Spinal cord (tissue), 10 donors: ENCODE results near the gene CHD3. TPM values are rescaled to one million over a fixed set of nuclear protein-coding genes. Genes with fewer than 3 reads are reported as not detected.

Experiments
- DNase-seq, 6 donors: peaks; one replicate each; pipeline versions ENCODE4 v3.0.0 to v3.0.0-alpha.2; 2013 to 2015; ENCODE audit warnings: low spot score in 6 of 6, low read depth in 4 of 6
- H3K27ac ChIP-seq: one replicate; pipeline ENCODE4 v1.5.1; 2013; ENCODE audit warnings: low read depth, low read length, control low read depth
- H3K27me3 ChIP-seq: one replicate; pipeline ENCODE4 v1.6.1; 2013; ENCODE audit warnings: low read length; ENCODE audit not compliant: control insufficient read depth, insufficient read depth
- H3K36me3 ChIP-seq: one replicate; pipeline ENCODE4 v1.6.1; 2013; ENCODE audit warnings: low read length; ENCODE audit not compliant: control insufficient read depth, insufficient read depth
- H3K4me1 ChIP-seq: one replicate; pipeline ENCODE4 v1.6.1; 2013; ENCODE audit warnings: low read length; ENCODE audit not compliant: control insufficient read depth, insufficient read depth
- H3K4me3 ChIP-seq: one replicate; pipeline ENCODE4 v1.5.1; 2013; ENCODE audit warnings: low read depth, low read length, control low read depth
- H3K9me3 ChIP-seq: one replicate; pipeline ENCODE4 v1.6.1; 2013; ENCODE audit warnings: low read length; ENCODE audit not compliant: control insufficient read depth, insufficient read depth
- WGBS: methylation state at CpG from one replicate; pipeline ENCODE4 v1.1.5; 2013; ENCODE audit warnings: missing lambda C conversion rate; ENCODE audit not compliant: insufficient coverage; 5-methylcytosine and 5-hydroxymethylcytosine counted together
- polyA plus RNA-seq, 2 donors: library from polyadenylated mRNA; unstranded; fragments of 120-200 nt; gene quantifications; one replicate each; pipeline ENCODE4 v1.2.1, GENCODE V29; 2013; ENCODE audit not compliant: insufficient read length in 2 of 2
- total RNA-seq, 2 donors: library from RNA; depleted of rRNA in 1 of 2; stranded (reverse); fragments of 120-200 nt in 1 of 2; fragments of >200 nt in 1 of 2; gene quantifications; one replicate each; pipeline versions ENCODE4 v1.2.3 to v1.2.4, GENCODE V29; 2013 to 2014
- donor health status: healthy.

CHD3 gene
- total and polyA plus RNA-seq, 4 donors: 87.0 to 188 (median 127) TPM

DNA sequence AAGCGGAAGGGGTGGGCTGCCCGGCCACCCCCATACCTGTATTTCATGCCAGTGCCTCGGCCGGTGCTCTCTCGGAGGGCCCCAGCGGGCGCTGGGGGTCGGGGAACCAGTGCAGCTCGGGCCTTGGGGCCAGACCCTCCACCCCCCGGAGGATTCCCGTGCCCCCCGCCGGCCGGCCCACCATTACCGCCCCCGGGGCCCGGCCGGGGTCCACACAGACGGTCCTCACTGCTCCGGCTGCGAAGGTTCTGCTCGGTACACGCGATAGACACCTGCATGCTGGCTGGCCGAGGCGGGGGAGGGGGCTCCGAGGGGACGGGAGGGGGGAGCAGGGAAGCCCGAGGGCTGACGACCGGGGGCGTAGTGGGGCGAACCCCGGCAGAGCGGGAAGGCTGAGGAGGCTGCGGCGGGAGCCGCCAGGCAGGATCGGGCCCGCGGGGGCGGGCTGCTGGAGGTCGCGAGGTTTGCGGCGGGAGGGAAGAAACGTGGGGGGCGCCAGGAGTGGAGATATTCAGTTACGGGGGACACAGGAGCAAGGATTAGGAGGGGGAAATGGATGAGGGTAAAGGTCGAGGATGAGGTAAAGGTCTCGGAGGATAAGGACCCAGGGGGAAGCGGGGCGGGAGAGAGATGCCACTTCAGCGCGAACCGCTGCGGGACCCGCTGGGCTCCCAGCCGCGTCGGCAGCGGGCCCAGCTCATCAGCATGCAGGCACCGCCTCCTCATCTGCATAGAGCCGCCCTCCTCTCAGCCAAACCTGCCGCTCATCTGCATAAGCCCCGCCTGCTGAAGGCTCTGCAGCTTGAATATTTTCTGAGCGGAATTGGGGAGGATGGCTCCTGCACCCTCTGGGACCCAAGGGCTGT, 40.8 kb downstream of the CHD3 start, which contains the start of gene KCNAB3:
TSS of gene KCNAB3 (minus strand) at position 699 of the 866 bp plus-strand sequence. CDS start at position 278, 421 bp downstream.
- H3K27me3 ChIP-seq: no peaks in the 10 kb centered on the region
- WGBS: 5% methylated on average over 64 of the region's 67 CpGs
- H3K4me3 ChIP-seq: peak within 1 kb of the TSS; percentile 47
- H3K9me3 ChIP-seq: no peaks in the 10 kb centered on the region
- peaks cover 44% of the 10 kb centered on the region for H3K4me1 ChIP-seq
- peak in 2 of 6 donors; percentile 92 to 94 for DNase-seq
- H3K36me3 ChIP-seq: peaks cover 3% of the 10 kb centered on the region
- H3K27ac ChIP-seq: no peak within 1 kb of the TSS

DNA sequence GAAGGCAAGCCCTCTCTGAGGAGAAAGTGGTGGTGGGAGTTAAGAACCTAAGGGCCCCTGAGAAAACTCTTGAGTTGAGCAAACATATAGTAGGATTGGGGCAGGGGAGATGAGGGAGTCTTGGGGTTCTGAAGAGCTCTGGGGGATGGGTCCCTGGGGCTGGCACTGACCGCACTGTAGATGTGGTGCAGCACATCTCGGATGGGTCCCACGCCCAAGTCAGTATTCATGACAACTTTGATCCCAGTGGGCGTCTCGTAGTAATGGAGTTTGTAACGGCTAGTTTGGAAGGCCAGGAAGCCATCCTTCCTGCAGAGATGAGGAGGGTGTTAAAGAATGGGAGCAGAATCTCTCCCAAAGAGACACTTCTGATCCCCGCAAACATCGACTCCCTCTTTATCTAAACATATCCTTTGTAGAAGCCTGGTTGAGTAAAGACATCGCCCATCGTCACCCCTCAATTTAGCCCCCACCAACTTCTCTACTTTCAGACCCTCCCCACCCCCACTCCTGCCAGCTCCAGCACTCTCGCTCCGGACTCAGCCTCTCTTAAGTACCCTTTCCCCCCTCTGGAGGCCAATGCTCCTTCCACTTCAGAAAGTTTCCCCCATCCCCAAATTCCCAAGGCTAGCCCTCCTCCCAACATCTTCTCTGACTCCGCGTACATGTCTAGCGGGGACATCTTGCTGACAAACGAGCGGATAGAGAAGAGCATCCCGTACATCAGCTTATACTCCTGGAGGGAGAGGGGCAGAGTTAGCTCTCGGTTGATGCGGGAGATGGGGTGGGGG, 42.4 kb downstream of the CHD3 start:
- H3K4me1 ChIP-seq: peaks cover 48% of the 10 kb centered on the region
- WGBS: 46% methylated on average over 15 of the region's 20 CpGs

GRCh38 chr17:7931709-7932482, 43.3 kb downstream of the CHD3 start, which contains the start of the genes CNTROB and TRAPPC1:
TSS of gene CNTROB (plus strand) at chr17:7932206. CDS start at chr17:7933080, 874 bp downstream.
TSS of gene TRAPPC1 (minus strand) at chr17:7931946. CDS start at chr17:7931829, 117 bp downstream.
- WGBS: under 1% methylated on average over 52 of the region's 55 CpGs
- peak within 1 kb of the TSS; percentile 91 for H3K4me3 ChIP-seq
- no peaks in the 10 kb centered on the region for H3K27me3 ChIP-seq
- H3K27ac ChIP-seq: peak within 1 kb of the TSS; percentile 71
- peaks cover 48% of the 10 kb centered on the region for H3K4me1 ChIP-seq
- peaks cover 15% of the 10 kb centered on the region for H3K36me3 ChIP-seq
- no peaks in the 10 kb centered on the region for H3K9me3 ChIP-seq
- peak; percentile 97 to 100 (median 98) for DNase-seq

More for the DNA sequence above, 42.4 kb downstream of the CHD3 start:
- Histone ChIP-seq H3K36me3 (peaks cover 9% of the 10 kb centered on the region), H3K4me3 (peak overlapping the region; percentile 91), H3K27me3 (no peaks in the 10 kb centered on the region), H3K9me3 (no peaks in the 10 kb centered on the region), H3K27ac (peak overlapping the region; percentile 58)
- no peak for DNase-seq

DNA sequence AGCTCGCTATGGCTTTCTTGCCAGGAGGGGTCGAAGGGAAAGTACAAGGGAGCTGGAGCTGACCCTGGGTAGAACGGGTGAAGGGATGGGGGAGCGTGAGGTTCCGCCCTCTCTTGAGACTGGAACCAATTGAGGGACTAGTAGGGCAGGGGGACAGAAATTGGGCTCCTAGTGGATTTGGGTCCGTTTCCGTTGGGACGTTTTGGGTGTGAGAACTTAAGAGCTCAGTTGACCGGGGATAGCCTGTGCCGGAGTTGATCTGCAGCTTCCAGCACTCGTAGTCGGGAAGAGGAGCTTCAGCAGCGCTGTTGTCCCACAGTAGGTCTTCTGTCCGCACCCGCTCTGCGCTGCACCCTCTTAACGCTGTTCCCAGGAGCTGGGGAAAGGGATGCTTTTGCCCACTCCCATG, 43.9 kb downstream of the CHD3 start:
- DNase-seq: no peak
- Histone ChIP-seq H3K27me3 (no peaks in the 10 kb centered on the region), H3K9me3 (no peaks in the 10 kb centered on the region), H3K27ac (peak overlapping the region; percentile 71), H3K36me3 (peaks cover 21% of the 10 kb centered on the region), H3K4me1 (peaks cover 48% of the 10 kb centered on the region), H3K4me3 (peak overlapping the region; percentile 91)
- 0% methylated on average over 17 of the region's 17 CpGs for WGBS

DNA sequence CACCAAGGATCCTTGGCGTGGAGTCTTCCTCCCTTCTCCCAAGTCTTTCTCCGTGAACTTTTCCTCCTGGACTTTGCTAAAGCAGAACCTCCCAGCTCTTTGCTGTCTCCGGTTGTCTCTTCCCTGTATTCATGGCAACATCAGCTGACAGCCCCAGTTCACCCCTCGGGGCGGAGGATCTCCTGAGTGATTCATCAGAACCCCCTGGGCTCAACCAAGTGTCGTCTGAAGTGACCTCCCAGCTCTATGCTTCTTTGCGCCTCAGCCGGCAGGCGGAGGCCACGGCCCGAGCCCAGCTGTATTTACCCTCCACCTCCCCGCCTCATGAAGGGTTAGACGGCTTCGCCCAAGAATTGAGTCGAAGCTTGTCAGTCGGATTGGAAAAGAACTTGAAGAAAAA, 44.4 kb downstream of the CHD3 start:
- Histone ChIP-seq H3K36me3 (peaks cover 21% of the 10 kb centered on the region), H3K27me3 (no peaks in the 10 kb centered on the region), H3K4me3 (peak overlapping the region; percentile 91), H3K27ac (peak overlapping the region; percentile 71), H3K4me1 (peaks cover 48% of the 10 kb centered on the region), H3K9me3 (no peaks in the 10 kb centered on the region)
- peak in 2 of 6 donors; percentile 4 to 37 for DNase-seq
- WGBS: 0% methylated on average over 9 of the region's 16 CpGs

- Histone ChIP-seq H3K4me1 (peaks cover 24% of the 10 kb centered on the region), H3K36me3 (peaks cover 36% of the 10 kb centered on the region), H3K27ac (no peak overlapping the region), H3K27me3 (no peaks in the 10 kb centered on the region), H3K4me3 (no peak overlapping the region), H3K9me3 (no peaks in the 10 kb centered on the region)
- no peak for DNase-seq
These were observed 47.3 kb downstream of the CHD3 start for GRCh38 chr17:7935859-7936258.

DNA sequence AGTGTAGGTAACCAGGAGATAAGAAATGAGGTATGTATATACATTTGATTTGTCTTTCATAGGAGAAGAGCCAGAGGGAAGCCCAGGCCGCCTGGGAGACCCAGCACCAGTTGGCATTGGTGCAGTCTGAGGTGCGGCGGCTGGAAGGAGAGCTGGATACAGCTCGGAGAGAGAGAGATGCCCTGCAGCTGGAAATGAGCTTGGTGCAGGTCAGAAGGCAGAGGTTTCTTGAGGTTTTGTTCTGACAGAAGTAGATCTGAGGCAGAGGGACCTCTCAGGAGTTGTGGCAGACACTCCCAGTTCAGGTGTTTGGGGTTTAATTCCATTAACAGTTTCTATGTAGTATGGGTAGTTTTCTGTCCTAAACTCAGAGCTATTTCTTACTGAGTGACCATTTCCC, 51.4 kb downstream of the CHD3 start:
- WGBS: 100% methylated on average over 4 of the region's 4 CpGs
- Histone ChIP-seq H3K4me3 (no peak overlapping the region), H3K27me3 (no peaks in the 10 kb centered on the region), H3K9me3 (no peaks in the 10 kb centered on the region), H3K36me3 (peaks cover 73% of the 10 kb centered on the region), H3K27ac (no peak overlapping the region), H3K4me1 (no peaks in the 10 kb centered on the region)
- no peak for DNase-seq

DNA sequence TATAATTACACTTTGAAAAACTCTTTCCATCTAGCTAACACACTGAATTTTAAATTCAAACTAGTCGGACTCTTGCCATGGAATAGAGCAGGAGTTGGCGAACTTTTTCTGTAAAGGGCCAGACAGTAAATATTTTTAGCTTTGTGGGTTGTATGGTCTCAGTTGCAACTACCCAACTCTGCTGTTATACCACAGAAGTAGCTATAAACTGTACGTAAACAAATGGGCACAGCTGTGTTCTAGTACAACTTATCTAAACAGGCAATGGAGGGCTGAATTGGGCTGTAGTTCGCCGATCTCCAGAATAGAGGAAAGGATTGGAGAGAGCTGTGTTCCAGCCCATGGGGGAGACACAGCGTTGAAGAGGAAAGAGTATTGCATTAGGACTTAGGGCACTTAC, 52.2 kb downstream of the CHD3 start:
- Histone ChIP-seq H3K36me3 (peaks cover 79% of the 10 kb centered on the region), H3K4me1 (no peaks in the 10 kb centered on the region), H3K9me3 (no peaks in the 10 kb centered on the region), H3K4me3 (no peak overlapping the region), H3K27ac (no peak overlapping the region), H3K27me3 (no peaks in the 10 kb centered on the region)
- 100% methylated on average over 4 of the region's 6 CpGs for WGBS
- no peak for DNase-seq

DNA sequence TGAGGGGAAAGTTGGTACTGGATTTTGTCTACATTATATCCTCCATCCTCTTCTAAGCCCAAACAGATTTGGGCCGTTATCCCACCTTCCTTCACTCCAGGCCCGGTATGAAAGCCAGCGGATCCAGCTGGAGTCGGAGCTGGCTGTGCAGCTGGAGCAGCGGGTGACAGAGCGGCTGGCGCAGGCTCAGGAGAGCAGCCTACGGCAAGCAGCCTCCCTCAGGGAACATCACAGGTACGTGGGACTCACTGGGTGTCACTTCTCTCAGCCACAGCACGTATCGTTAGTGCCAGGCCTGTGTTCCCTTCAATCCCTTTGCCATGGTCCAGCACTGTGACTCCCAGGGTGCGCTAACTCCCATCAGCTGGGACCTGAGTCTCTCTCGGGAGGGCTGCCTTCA, 54.7 kb downstream of the CHD3 start:
- Histone ChIP-seq H3K36me3 (peaks cover 88% of the 10 kb centered on the region), H3K4me3 (no peak overlapping the region)
- 81% methylated on average over 13 of the region's 13 CpGs for WGBS

More for the DNA sequence above, 54.7 kb downstream of the CHD3 start:
- H3K27me3 ChIP-seq: no peaks in the 10 kb centered on the region
- DNase-seq: no peak
- H3K9me3 ChIP-seq: no peaks in the 10 kb centered on the region
- no peaks in the 10 kb centered on the region for H3K4me1 ChIP-seq
- H3K27ac ChIP-seq: no peak overlapping the region
